DND-41 (cell line): Measurements from ENCODE around the gene TFDP2.

Experiments
- ATAC-seq: fragments of 200-7000 bp; cut with Tn5 transposase; 3 replicates; pipeline ENCODE4 v1.9.1; 2021; ENCODE audit warnings: low read depth; ENCODE audit not compliant: insufficient read depth
- DNase-seq: peaks from one replicate; pipeline ENCODE4 v3.0.0-alpha.2; 2020
- H2AFZ ChIP-seq: 2 replicates; pipeline ENCODE4 v1.6.0; 2012; ENCODE audit warnings: low read depth, low read length
- H3K27ac ChIP-seq: 2 replicates; pipeline ENCODE4 v1.5.1; 2012; ENCODE audit warnings: low read length, inconsistent platforms
- H3K27me3 ChIP-seq: fragments of 200-600 bp; sonication (generic); 2 replicates; pipeline ENCODE4 v1.6.0; 2012; ENCODE audit warnings: low read length, mild to moderate bottlenecking, inconsistent platforms; ENCODE audit not compliant: insufficient read depth, poor library complexity
- H3K36me3 ChIP-seq: 2 replicates; pipeline ENCODE4 v1.5.1; 2012; ENCODE audit warnings: low read length, inconsistent platforms; ENCODE audit not compliant: insufficient read depth
- H3K4me1 ChIP-seq: 2 replicates; pipeline ENCODE4 v1.5.1; 2012; ENCODE audit warnings: mild to moderate bottlenecking, low read length; ENCODE audit not compliant: insufficient read depth
- H3K4me2 ChIP-seq: 2 replicates; pipeline ENCODE4 v1.6.0; 2012; ENCODE audit warnings: mild to moderate bottlenecking, moderate library complexity, low read length, inconsistent platforms; ENCODE audit not compliant: insufficient read depth
- H3K4me3 ChIP-seq, 2 experiments: fragments of 200-600 bp in 1 of 2; shearing (Covaris generic) in 1 of 2; 2 replicates each; pipeline ENCODE4 v1.5.1; 2012 to 2016; ENCODE audit warnings: inconsistent platforms in 2 of 2, low read length in 2 of 2, mild to moderate bottlenecking in 2 of 2, low read depth in 1 of 2, moderate library complexity in 1 of 2
- H3K79me2 ChIP-seq: 2 replicates; pipeline ENCODE4 v1.6.0; 2012; ENCODE audit warnings: low read length, inconsistent platforms; ENCODE audit not compliant: insufficient read depth
- H3K9ac ChIP-seq: 2 replicates; pipeline ENCODE4 v1.6.0; 2012; ENCODE audit warnings: low read depth, mild to moderate bottlenecking, inconsistent platforms, low read length, moderate library complexity
- H3K9me3 ChIP-seq: 2 replicates; pipeline ENCODE4 v1.5.1; 2012; ENCODE audit warnings: low read length, moderate library complexity, mild to moderate bottlenecking, inconsistent platforms; ENCODE audit not compliant: insufficient read depth, severe bottlenecking
- H4K20me1 ChIP-seq: 2 replicates; pipeline ENCODE4 v1.6.0; 2012; ENCODE audit warnings: low read length; ENCODE audit not compliant: insufficient read depth
- EZH2 ChIP-seq: IDR thresholded peaks from 3 replicates; pipeline ENCODE4 v1.6.1; 2012; ENCODE audit warnings: borderline replicate concordance, low read depth, mild to moderate bottlenecking, moderate library complexity, low read length, inconsistent platforms; ENCODE audit not compliant: severe bottlenecking
- TF ChIP-seq, protein P1 (sequence below): IDR thresholded peaks from 2 replicates; pipeline ENCODE4 v1.5.1; 2012; ENCODE audit warnings: borderline replicate concordance, low read length, moderate library complexity, mild to moderate bottlenecking; ENCODE audit not compliant: poor library complexity, severe bottlenecking; ENCODE audit errors: extremely low read depth

Gene TFDP2

DNA sequence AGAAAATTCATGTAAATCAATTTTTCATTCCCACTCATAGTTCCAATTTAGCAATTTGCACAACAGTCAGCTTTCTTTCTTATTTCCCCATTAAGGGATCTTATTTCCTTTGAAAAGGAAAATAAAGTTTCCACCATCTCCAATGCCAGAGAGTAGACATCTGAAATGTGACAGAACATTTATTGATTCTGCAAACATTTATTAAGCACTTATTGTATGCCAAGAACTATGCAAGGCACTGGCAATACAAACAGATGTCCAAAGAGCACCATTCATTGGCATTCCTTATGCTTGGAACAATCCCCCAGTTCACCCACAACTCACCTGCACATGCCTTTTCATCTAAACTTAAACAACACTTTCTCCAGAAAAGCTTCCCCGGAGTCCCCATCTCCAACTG lies 2.5 kb upstream of the TFDP2 start:
- H3K27ac ChIP-seq, result no peak overlapping the region
- no peak for DNase-seq
- H3K4me1 ChIP-seq, result peaks cover 22% of the 10 kb centered on the region
- no peaks in the 10 kb centered on the region; the same call in 1 of the 2 replicates for H3K36me3 ChIP-seq
- H3K79me2 ChIP-seq, result peaks cover 25% of the 10 kb centered on the region
- TF ChIP-seq, protein P1, sequence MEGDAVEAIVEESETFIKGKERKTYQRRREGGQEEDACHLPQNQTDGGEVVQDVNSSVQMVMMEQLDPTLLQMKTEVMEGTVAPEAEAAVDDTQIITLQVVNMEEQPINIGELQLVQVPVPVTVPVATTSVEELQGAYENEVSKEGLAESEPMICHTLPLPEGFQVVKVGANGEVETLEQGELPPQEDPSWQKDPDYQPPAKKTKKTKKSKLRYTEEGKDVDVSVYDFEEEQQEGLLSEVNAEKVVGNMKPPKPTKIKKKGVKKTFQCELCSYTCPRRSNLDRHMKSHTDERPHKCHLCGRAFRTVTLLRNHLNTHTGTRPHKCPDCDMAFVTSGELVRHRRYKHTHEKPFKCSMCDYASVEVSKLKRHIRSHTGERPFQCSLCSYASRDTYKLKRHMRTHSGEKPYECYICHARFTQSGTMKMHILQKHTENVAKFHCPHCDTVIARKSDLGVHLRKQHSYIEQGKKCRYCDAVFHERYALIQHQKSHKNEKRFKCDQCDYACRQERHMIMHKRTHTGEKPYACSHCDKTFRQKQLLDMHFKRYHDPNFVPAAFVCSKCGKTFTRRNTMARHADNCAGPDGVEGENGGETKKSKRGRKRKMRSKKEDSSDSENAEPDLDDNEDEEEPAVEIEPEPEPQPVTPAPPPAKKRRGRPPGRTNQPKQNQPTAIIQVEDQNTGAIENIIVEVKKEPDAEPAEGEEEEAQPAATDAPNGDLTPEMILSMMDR, result no peak
- no peak for TF ChIP-seq EZH2
- no peak overlapping the region for H3K4me2 ChIP-seq
- no peaks in the 10 kb centered on the region for H4K20me1 ChIP-seq
- H3K9me3 ChIP-seq, result no peaks in the 10 kb centered on the region
- H2AFZ ChIP-seq, result no peak overlapping the region
- no peak overlapping the region for H3K9ac ChIP-seq
- H3K27me3 ChIP-seq, result no peaks in the 10 kb centered on the region
- H3K4me3 ChIP-seq, result no peak overlapping the region
- no peak for ATAC-seq

DNA sequence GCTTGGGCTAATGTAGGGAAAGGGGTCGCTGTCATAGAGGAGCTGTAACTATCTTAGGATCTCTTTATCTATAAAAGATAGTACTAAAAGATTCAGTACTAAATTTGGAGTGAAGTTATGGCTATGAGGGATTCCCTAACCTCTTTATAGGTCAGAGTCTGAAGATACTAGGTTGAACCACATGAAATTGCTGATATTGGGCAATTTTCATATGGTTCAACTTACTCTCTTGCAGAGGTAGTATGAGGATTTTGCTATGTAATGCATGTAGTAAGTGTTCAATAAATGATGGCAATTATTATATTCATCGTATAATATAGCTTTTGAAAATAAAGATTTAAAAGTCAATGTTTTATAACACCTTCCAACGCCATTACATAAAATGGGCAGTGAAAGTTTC lies 1.9 kb upstream of the TFDP2 start:
- no peaks in the 10 kb centered on the region for H4K20me1 ChIP-seq
- H3K27me3 ChIP-seq, result no peaks in the 10 kb centered on the region
- no peak overlapping the region for H3K4me2 ChIP-seq
- peaks cover 28% of the 10 kb centered on the region for H3K4me1 ChIP-seq
- H3K9me3 ChIP-seq, result no peaks in the 10 kb centered on the region
- DNase-seq (no peak), ATAC-seq (no peak)
- H2AFZ ChIP-seq, result peak overlapping the region; percentile 56
- TF ChIP-seq, protein P1, result no peak
- no peak for TF ChIP-seq EZH2
- H3K79me2 ChIP-seq, result peaks cover 31% of the 10 kb centered on the region
- H3K27ac ChIP-seq, result no peak overlapping the region
- H3K36me3 ChIP-seq, result no peaks in the 10 kb centered on the region; the same call in 1 of the 2 replicates
- no peak overlapping the region for H3K9ac ChIP-seq
- no peak overlapping the region for H3K4me3 ChIP-seq

DNA sequence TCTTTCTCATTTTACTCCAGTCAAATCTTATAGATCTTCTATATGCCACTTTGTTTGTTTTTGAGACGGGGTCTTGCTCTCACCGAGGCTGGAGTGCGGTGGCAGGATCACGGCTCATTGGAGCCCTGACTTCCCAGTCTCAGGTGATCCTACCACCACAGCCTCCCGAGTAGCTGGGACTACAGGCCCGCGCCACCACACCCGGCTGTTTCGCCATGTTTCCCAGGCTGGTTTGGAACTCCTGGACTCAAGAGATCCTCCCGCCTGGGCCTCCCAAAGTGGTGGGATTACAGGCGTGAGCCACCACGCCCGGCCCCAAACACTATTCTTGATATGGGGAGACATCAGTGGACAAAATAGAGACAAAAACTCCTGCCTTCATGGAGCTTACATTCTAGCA lies 927 bp upstream of the TFDP2 start:
- TF ChIP-seq, protein P1, result no peak
- TF ChIP-seq EZH2, result no peak
- H2AFZ ChIP-seq, result peak overlapping the region; percentile 67; the same call in 1 of the 2 replicates
- ATAC-seq, result no peak

DNA sequence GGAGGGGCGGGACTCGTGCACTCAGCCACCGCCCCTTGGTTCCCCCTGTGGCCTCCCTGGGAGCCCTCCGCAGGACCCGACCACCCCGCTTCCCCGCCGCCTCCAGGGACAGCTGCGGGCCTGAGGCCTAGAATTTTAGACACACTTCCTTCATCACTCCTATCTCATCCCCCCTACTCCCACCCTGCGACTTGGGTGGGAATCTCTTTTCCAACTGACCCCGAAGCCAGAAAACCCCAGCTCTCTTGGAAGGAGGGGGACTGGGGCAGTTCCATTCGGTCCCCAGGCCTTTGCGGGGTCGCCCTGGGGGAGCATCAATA lies 289 bp upstream of the TFDP2 start:
- no peak for ATAC-seq

More for the DNA sequence above, 927 bp upstream of the TFDP2 start:
- peaks cover under 1% of the 10 kb centered on the region; the same call in 1 of the 2 replicates for H3K36me3 ChIP-seq
- no peaks in the 10 kb centered on the region for H4K20me1 ChIP-seq
- H3K9me3 ChIP-seq, result no peaks in the 10 kb centered on the region
- H3K4me1 ChIP-seq, result peaks cover 35% of the 10 kb centered on the region
- DNase-seq, result no peak
- no peaks in the 10 kb centered on the region for H3K27me3 ChIP-seq
- no peak overlapping the region for H3K9ac ChIP-seq
- H3K4me2 ChIP-seq, result no peak overlapping the region
- no peak overlapping the region for H3K4me3 ChIP-seq
- H3K27ac ChIP-seq, result no peak overlapping the region
- H3K79me2 ChIP-seq, result peaks cover 40% of the 10 kb centered on the region

More for the DNA sequence above, 289 bp upstream of the TFDP2 start:
- no peak for DNase-seq
- Histone ChIP-seq H2AFZ (peak overlapping the region; percentile 67), H3K4me2 (peak overlapping the region; percentile 81), H3K79me2 (peaks cover 47% of the 10 kb centered on the region), H3K9me3 (no peaks in the 10 kb centered on the region), H3K27me3 (no peaks in the 10 kb centered on the region), H3K36me3 (peaks cover 3% of the 10 kb centered on the region; the same call in 1 of the 2 replicates), H3K4me1 (peaks cover 42% of the 10 kb centered on the region), H3K9ac (peak overlapping the region; percentile 89), H3K27ac (peak overlapping the region; percentile 25; the same call in 1 of the 2 replicates), H3K4me3 (peak overlapping the region; percentile 62 to 92; a peak in 3 of 4 replicates), H4K20me1 (no peaks in the 10 kb centered on the region)
- no peak for TF ChIP-seq EZH2
- TF ChIP-seq, protein P1, result no peak
